ENCODE data around the gene KIF4B.

The KIF4B gene

DNA sequence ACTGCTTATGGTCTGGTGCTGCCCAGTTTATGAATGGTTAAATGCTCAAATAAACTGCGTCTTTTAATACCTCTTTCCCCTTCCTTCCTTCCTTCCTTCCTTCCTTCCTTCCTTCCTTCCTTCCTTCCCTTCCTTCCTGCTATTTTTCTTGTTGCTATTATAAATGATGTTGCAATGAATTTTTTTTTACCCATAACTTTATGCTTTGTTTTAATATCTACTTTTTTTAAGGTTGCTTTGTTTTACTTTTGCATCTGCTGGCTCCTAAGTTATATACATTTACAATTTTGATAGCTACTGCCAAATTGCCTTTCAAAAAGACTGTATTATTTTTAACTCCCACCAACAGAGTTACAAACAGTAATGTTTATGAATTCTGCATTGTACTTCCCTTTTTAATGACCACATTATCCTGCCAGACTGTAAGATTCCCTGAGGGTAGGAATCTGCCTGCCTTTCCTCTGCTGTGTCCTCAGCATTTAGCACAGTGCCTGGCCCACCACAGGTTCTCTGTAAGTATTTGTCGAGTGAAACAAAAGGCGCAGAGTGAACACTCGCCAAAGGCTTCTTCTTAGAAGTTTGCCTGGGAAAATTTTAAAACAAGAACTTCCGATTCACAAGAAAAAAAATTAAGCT lies 36.9 kb downstream of the KIF4B start:
- FAIRE-seq (no peak), DNase-seq (ENCODE audit: extremely low spot score, insufficient read length, low read depth) (no peak)

GRCh38 chr5:155052532-155052931 lies 39.0 kb downstream of the KIF4B start:
- no peak for FAIRE-seq

GRCh38 chr5:155053501-155053900 lies 39.9 kb downstream of the KIF4B start:
- FAIRE-seq (no peak), DNase-seq (ENCODE audit: extremely low spot score, insufficient read length, low read depth) (no peak)

More at GRCh38 chr5:155052532-155052931, 39.0 kb downstream of the KIF4B start:
- DNase-seq (ENCODE audit: extremely low spot score, insufficient read length, low read depth), result no peak

GRCh38 chr5:155056644-155057269 lies 43.2 kb downstream of the KIF4B start:
- DNase-seq (ENCODE audit: extremely low spot score, insufficient read length, low read depth), result no peak

GRCh38 chr5:155057626-155058025 lies 44.1 kb downstream of the KIF4B start:
- FAIRE-seq (no peak), DNase-seq (ENCODE audit: extremely low spot score, insufficient read length, low read depth) (no peak)

More at GRCh38 chr5:155056644-155057269, 43.2 kb downstream of the KIF4B start:
- no peak for FAIRE-seq

- FAIRE-seq (no peak), DNase-seq (ENCODE audit: extremely low spot score, insufficient read length, low read depth) (no peak)
These were observed 51.0 kb downstream of the KIF4B start for GRCh38 chr5:155064580-155064979.

DNA sequence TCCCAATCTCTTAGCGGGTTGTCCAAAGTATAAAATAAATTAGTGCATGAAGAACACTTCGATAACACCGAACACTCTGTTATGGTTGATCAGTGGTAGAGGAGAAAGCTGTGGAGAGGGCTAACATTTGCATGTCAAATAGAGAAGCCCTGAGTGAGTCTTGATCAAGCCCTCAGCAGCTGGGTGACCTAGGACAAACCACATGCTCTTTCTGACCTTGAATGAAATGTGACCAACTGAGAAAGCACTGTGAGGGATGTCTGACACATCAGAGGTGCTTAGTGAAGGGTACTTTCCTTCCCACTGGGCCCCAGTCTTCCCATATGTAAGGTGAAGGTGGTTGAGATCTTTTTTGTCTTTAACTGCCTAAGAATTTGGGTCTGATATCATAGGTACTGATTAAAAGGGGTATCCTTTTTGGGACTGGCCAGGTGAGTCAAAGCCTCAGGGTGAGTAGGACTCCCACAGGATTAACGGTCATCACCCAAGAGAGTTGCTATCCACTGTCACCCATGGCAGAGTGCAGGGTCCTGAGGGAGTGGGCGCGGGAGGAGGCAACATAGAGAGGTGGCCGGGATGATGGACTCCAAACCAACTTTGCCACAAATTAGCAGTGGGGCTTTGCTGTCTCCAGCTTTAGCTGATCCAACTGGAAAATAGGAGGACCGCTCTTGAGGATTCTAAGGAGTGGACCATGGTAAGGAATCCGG lies 53.5 kb downstream of the KIF4B start:
- no peak for FAIRE-seq
- DNase-seq (ENCODE audit: extremely low spot score, insufficient read length, low read depth), result no peak
